ENCODE data around the gene TMEM169. TPM values are rescaled to one million over a fixed set of nuclear protein-coding genes. Genes with fewer than 3 reads are reported as not detected.
"Not testable (repeated sequence)": the region's sequence is repeated elsewhere in the genome, so short reads cannot be mapped to it uniquely, and the experiment has no call there.

Gene TMEM169
- polyA plus RNA-seq, 4 donors, result 0.54 to 3.2 (median 0.90) TPM

GRCh38 chr2:216074380-216074779 lies 7.3 kb upstream of the TMEM169 start:
- no peaks in the 10 kb centered on the region for H3K27me3 ChIP-seq (ENCODE audit: control insufficient read depth in 3 of 3, insufficient read depth in 3 of 3, low read length in 3 of 3)
- peak overlapping the region in 1 of 3 donors; percentile 62 for H3K27ac ChIP-seq (ENCODE audit: low read depth in 1 of 3, low read length in 2 of 3)
- H3K9me3 ChIP-seq (ENCODE audit: control insufficient read depth in 2 of 2, insufficient read depth in 1 of 2, low read depth in 1 of 2, low read length in 1 of 2), result no peaks in the 10 kb centered on the region
- H3K4me1 ChIP-seq (ENCODE audit: control insufficient read depth in 3 of 3, insufficient read depth in 2 of 3, low read depth in 1 of 3, low read length in 2 of 3), result peaks cover 4 to 53% (median 5%) of the 10 kb centered on the region in 3 donors
- FAIRE-seq, result no peak
- peak in 1 of 2 donors; percentile 35 for DNase-seq
- peaks cover 0 to 6% (median 1%) of the 10 kb centered on the region in 3 donors for H3K36me3 ChIP-seq (ENCODE audit: control insufficient read depth in 3 of 3, insufficient read depth in 2 of 3, low read depth in 1 of 3, low read length in 3 of 3)
- no peak overlapping the region for H3K4me3 ChIP-seq (ENCODE audit: low read depth in 1 of 3, low read length in 3 of 3)
- WGBS, 3 donors, result 30 to 43% (median 43%) methylated on average over 1 of the region's 1 CpG

GRCh38 chr2:216074794-216075193 lies 6.9 kb upstream of the TMEM169 start:
- peaks cover 0 to 6% (median 1%) of the 10 kb centered on the region in 3 donors for H3K36me3 ChIP-seq (ENCODE audit: control insufficient read depth in 3 of 3, insufficient read depth in 2 of 3, low read depth in 1 of 3, low read length in 3 of 3)
- H3K4me1 ChIP-seq (ENCODE audit: control insufficient read depth in 3 of 3, insufficient read depth in 2 of 3, low read depth in 1 of 3, low read length in 2 of 3), result peaks cover 4 to 53% (median 5%) of the 10 kb centered on the region in 3 donors
- peak overlapping the region in 1 of 3 donors; percentile 62 for H3K27ac ChIP-seq (ENCODE audit: low read depth in 1 of 3, low read length in 2 of 3)
- 19 to 65% (median 44%) methylated on average over 1 of the region's 1 CpG for WGBS, 3 donors
- FAIRE-seq (no peak), DNase-seq (no peak)
- H3K9me3 ChIP-seq (ENCODE audit: control insufficient read depth in 2 of 2, insufficient read depth in 1 of 2, low read depth in 1 of 2, low read length in 1 of 2), result no peaks in the 10 kb centered on the region
- H3K4me3 ChIP-seq (ENCODE audit: low read depth in 1 of 3, low read length in 3 of 3), result no peak overlapping the region
- no peaks in the 10 kb centered on the region for H3K27me3 ChIP-seq (ENCODE audit: control insufficient read depth in 3 of 3, insufficient read depth in 3 of 3, low read length in 3 of 3)

- Histone ChIP-seq H3K36me3 (ENCODE audit: control insufficient read depth in 3 of 3, insufficient read depth in 2 of 3, low read depth in 1 of 3, low read length in 3 of 3) (peaks cover 0 to 6% (median 1%) of the 10 kb centered on the region in 3 donors), H3K4me3 (ENCODE audit: low read depth in 1 of 3, low read length in 3 of 3) (no peak overlapping the region), H3K9me3 (ENCODE audit: control insufficient read depth in 2 of 2, insufficient read depth in 1 of 2, low read depth in 1 of 2, low read length in 1 of 2) (no peaks in the 10 kb centered on the region), H3K27me3 (ENCODE audit: control insufficient read depth in 3 of 3, insufficient read depth in 3 of 3, low read length in 3 of 3) (no peaks in the 10 kb centered on the region), H3K27ac (ENCODE audit: low read depth in 1 of 3, low read length in 2 of 3) (peak overlapping the region; percentile 20 to 62 (median 58)), H3K4me1 (ENCODE audit: control insufficient read depth in 3 of 3, insufficient read depth in 2 of 3, low read depth in 1 of 3, low read length in 2 of 3) (peaks cover 4 to 47% (median 7%) of the 10 kb centered on the region in 3 donors)
- DNase-seq, result peak; percentile 71
- WGBS, 3 donors, result 12 to 62% (median 39%) methylated on average over 6 of the region's 6 CpGs
- FAIRE-seq, result no peak
Measured at GRCh38 chr2:216075510-216076485, 5.9 kb upstream of the TMEM169 start.

GRCh38 chr2:216078776-216079175 lies 2.9 kb upstream of the TMEM169 start:
- Histone ChIP-seq H3K4me3 (ENCODE audit: low read depth in 1 of 3, low read length in 3 of 3) (no peak overlapping the region), H3K4me1 (ENCODE audit: control insufficient read depth in 3 of 3, insufficient read depth in 2 of 3, low read depth in 1 of 3, low read length in 2 of 3) (peaks cover 4 to 27% (median 7%) of the 10 kb centered on the region in 3 donors), H3K36me3 (ENCODE audit: control insufficient read depth in 3 of 3, insufficient read depth in 2 of 3, low read depth in 1 of 3, low read length in 3 of 3) (peaks cover 0 to 6% (median 0%) of the 10 kb centered on the region in 3 donors), H3K9me3 (ENCODE audit: control insufficient read depth in 2 of 2, insufficient read depth in 1 of 2, low read depth in 1 of 2, low read length in 1 of 2) (no peaks in the 10 kb centered on the region), H3K27me3 (ENCODE audit: control insufficient read depth in 3 of 3, insufficient read depth in 3 of 3, low read length in 3 of 3) (peaks cover 0 to 2% (median 0%) of the 10 kb centered on the region in 3 donors), H3K27ac (ENCODE audit: low read depth in 1 of 3, low read length in 2 of 3) (peak overlapping the region in 1 of 3 donors; percentile 25)
- WGBS, 3 donors, result 17 to 49% (median 23%) methylated on average over 1 of the region's 1 CpG
- peak; percentile 46 to 62 for DNase-seq
- FAIRE-seq, result peak; percentile 77

- not testable (repeated sequence) for H3K27me3 ChIP-seq (ENCODE audit: control insufficient read depth in 3 of 3, insufficient read depth in 3 of 3, low read length in 3 of 3); FAIRE-seq; H3K4me3 ChIP-seq (ENCODE audit: low read depth in 1 of 3, low read length in 3 of 3); H3K27ac ChIP-seq (ENCODE audit: low read depth in 1 of 3, low read length in 2 of 3); H3K36me3 ChIP-seq (ENCODE audit: control insufficient read depth in 3 of 3, insufficient read depth in 2 of 3, low read depth in 1 of 3, low read length in 3 of 3); H3K9me3 ChIP-seq (ENCODE audit: control insufficient read depth in 2 of 2, insufficient read depth in 1 of 2, low read depth in 1 of 2, low read length in 1 of 2); DNase-seq
- H3K4me1 ChIP-seq (ENCODE audit: control insufficient read depth in 3 of 3, insufficient read depth in 2 of 3, low read depth in 1 of 3, low read length in 2 of 3), result peaks cover 2 to 20% (median 7%) of the 10 kb centered on the region in 3 donors
- WGBS, 3 donors, result 95 to 97% (median 97%) methylated on average over 10 of the region's 10 CpGs
Measured at GRCh38 chr2:216080048-216080447, 1.7 kb upstream of the TMEM169 start.

GRCh38 chr2:216081012-216081411 lies 707 bp upstream of the TMEM169 start:
- H3K4me1 ChIP-seq (ENCODE audit: control insufficient read depth in 3 of 3, insufficient read depth in 2 of 3, low read depth in 1 of 3, low read length in 2 of 3), result peaks cover 2 to 14% (median 7%) of the 10 kb centered on the region in 3 donors
- H3K4me3 ChIP-seq (ENCODE audit: low read depth in 1 of 3, low read length in 3 of 3), result peak overlapping the region; percentile 37 to 95 (median 91)
- DNase-seq (no peak), FAIRE-seq (no peak)
- WGBS, 3 donors, result 2 to 14% (median 4%) methylated on average over 1 of the region's 1 CpG
- no peaks in the 10 kb centered on the region for H3K9me3 ChIP-seq (ENCODE audit: control insufficient read depth in 2 of 2, insufficient read depth in 1 of 2, low read depth in 1 of 2, low read length in 1 of 2)
- H3K27me3 ChIP-seq (ENCODE audit: control insufficient read depth in 3 of 3, insufficient read depth in 3 of 3, low read length in 3 of 3), result peaks cover 0 to 2% (median 0%) of the 10 kb centered on the region in 3 donors
- peak overlapping the region; percentile 11 to 72 (median 62) for H3K27ac ChIP-seq (ENCODE audit: low read depth in 1 of 3, low read length in 2 of 3)
- H3K36me3 ChIP-seq (ENCODE audit: control insufficient read depth in 3 of 3, insufficient read depth in 2 of 3, low read depth in 1 of 3, low read length in 3 of 3), result peaks cover 0 to 3% (median 0%) of the 10 kb centered on the region in 3 donors

- peaks cover 2 to 8% (median 7%) of the 10 kb centered on the region in 3 donors for H3K4me1 ChIP-seq (ENCODE audit: control insufficient read depth in 3 of 3, insufficient read depth in 2 of 3, low read depth in 1 of 3, low read length in 2 of 3)
- no peaks in the 10 kb centered on the region for H3K9me3 ChIP-seq (ENCODE audit: control insufficient read depth in 2 of 2, insufficient read depth in 1 of 2, low read depth in 1 of 2, low read length in 1 of 2)
- FAIRE-seq (no peak), DNase-seq (no peak)
- H3K36me3 ChIP-seq (ENCODE audit: control insufficient read depth in 3 of 3, insufficient read depth in 2 of 3, low read depth in 1 of 3, low read length in 3 of 3), result peaks cover 0 to 3% (median 0%) of the 10 kb centered on the region in 3 donors
- peak overlapping the region in 1 of 3 donors; percentile 41 for H3K27ac ChIP-seq (ENCODE audit: low read depth in 1 of 3, low read length in 2 of 3)
- H3K4me3 ChIP-seq (ENCODE audit: low read depth in 1 of 3, low read length in 3 of 3), result peak overlapping the region; percentile 37 to 95 (median 91)
- H3K27me3 ChIP-seq (ENCODE audit: control insufficient read depth in 3 of 3, insufficient read depth in 3 of 3, low read length in 3 of 3), result peaks cover 0 to 2% (median 0%) of the 10 kb centered on the region in 3 donors
- WGBS, 3 donors, result 10 to 16% (median 12%) methylated on average over 22 of the region's 22 CpGs
Measured at GRCh38 chr2:216082117-216082711, 495 bp downstream of the TMEM169 start.

GRCh38 chr2:216082805-216083204 lies 1.1 kb downstream of the TMEM169 start:
- peaks cover 0 to 3% (median 0%) of the 10 kb centered on the region in 3 donors for H3K36me3 ChIP-seq (ENCODE audit: control insufficient read depth in 3 of 3, insufficient read depth in 2 of 3, low read depth in 1 of 3, low read length in 3 of 3)
- H3K27me3 ChIP-seq (ENCODE audit: control insufficient read depth in 3 of 3, insufficient read depth in 3 of 3, low read length in 3 of 3), result peaks cover 0 to 2% (median 0%) of the 10 kb centered on the region in 3 donors
- 69 to 80% (median 70%) methylated on average over 3 of the region's 3 CpGs for WGBS, 3 donors
- no peak overlapping the region for H3K27ac ChIP-seq (ENCODE audit: low read depth in 1 of 3, low read length in 2 of 3)
- H3K4me1 ChIP-seq (ENCODE audit: control insufficient read depth in 3 of 3, insufficient read depth in 2 of 3, low read depth in 1 of 3, low read length in 2 of 3), result peaks cover 2 to 8% (median 7%) of the 10 kb centered on the region in 3 donors
- H3K9me3 ChIP-seq (ENCODE audit: control insufficient read depth in 2 of 2, insufficient read depth in 1 of 2, low read depth in 1 of 2, low read length in 1 of 2), result no peaks in the 10 kb centered on the region
- no peak for DNase-seq
- peak overlapping the region in 1 of 3 donors; percentile 95 for H3K4me3 ChIP-seq (ENCODE audit: low read depth in 1 of 3, low read length in 3 of 3)
- no peak for FAIRE-seq

All from small intestine (tissue), 7 donors.